Activated T-helper 17 cell treated with anti-CD3 and anti-CD28 coated beads, Interleukin-2, amount 50 U/mL, for 72 hours (primary cell): Measurements from ENCODE around the gene DIPK1A. TPM values are rescaled to one million over a fixed set of nuclear protein-coding genes. Genes with fewer than 3 reads are reported as not detected.

Experiments used
- ATAC-seq: fragments of 150-1000 bp; cut with Tn5 transposase; replicated peaks from 2 replicates; pipeline ENCODE4 v1.10.0; 2021; ENCODE audit warnings: mild to moderate bottlenecking, moderate library complexity
- H3K27ac Mint-ChIP-seq: one replicate; pipeline ENCODE4 v1.8.0; 2022; ENCODE audit warnings: mixed read lengths
- H3K27me3 Mint-ChIP-seq: one replicate; pipeline ENCODE4 v1.8.0; 2022; ENCODE audit warnings: mixed read lengths
- H3K36me3 Mint-ChIP-seq: one replicate; pipeline ENCODE4 v1.8.0; 2022; ENCODE audit warnings: low read depth, mild to moderate bottlenecking, mixed read lengths
- H3K4me1 Mint-ChIP-seq: one replicate; pipeline ENCODE4 v1.8.0; 2022; ENCODE audit warnings: mixed read lengths
- H3K4me3 Mint-ChIP-seq: one replicate; pipeline ENCODE4 v1.8.0; 2022; ENCODE audit warnings: mild to moderate bottlenecking, mixed read lengths
- H3K9me3 Mint-ChIP-seq: one replicate; pipeline ENCODE4 v1.8.0; 2022; ENCODE audit warnings: mixed read lengths
- total RNA-seq, 2 donors: library from RNA; stranded (reverse); gene quantifications; one replicate each; pipeline ENCODE4 v1.2.3, GENCODE V29; 2022

DIPK1A gene
- total RNA-seq, 2 donors from 2014 or later, result 6.5 to 8.6 TPM

DNA sequence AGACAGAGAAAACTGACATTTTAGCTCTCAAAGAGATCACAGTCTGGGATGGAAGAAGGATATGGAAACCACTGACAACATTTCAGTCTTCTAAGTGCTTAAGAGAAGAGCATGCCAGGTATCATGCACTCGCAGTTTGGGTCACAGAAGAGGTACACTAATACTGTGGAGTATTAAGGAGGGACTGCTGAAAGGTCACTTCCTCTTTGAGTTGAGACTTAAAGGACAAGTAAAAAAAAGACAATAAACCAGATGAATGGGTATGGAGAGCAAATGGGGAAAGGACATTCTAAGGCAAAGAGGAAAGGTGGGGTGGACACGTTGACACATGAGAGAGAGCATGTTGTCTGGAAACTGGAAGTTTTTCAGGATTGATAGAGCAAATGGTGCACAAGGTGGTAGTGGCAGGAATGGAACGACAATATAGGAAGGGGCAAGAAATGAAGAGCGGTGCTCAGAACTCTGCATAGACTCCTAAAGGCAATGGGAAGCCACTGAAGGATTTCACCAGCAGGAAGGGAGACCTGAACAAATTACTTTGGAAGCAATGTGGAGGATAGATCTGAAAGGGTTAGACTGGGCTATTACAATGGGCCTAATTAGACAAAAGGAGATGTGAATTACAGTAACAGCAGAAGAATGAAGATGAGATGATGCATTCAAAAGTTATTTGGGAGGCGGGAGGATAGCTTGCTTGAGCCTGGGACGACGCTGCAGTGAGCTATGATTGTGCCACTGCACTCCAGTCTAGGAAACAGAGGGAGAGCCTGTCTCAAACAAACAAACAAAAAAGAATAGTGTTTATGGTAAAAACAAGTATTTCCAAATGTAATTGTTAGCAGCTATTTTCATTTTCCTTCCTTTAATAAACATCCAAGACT lies 11.1 kb downstream of the DIPK1A start:
- Mint-ChIP-seq H3K4me1 (peaks cover 23% of the 10 kb centered on the region), H3K27me3 (no peaks in the 10 kb centered on the region), H3K4me3 (no peak overlapping the region), H3K27ac (no peak overlapping the region), H3K9me3 (no peaks in the 10 kb centered on the region), H3K36me3 (no peaks in the 10 kb centered on the region)
- no peak for ATAC-seq

DNA sequence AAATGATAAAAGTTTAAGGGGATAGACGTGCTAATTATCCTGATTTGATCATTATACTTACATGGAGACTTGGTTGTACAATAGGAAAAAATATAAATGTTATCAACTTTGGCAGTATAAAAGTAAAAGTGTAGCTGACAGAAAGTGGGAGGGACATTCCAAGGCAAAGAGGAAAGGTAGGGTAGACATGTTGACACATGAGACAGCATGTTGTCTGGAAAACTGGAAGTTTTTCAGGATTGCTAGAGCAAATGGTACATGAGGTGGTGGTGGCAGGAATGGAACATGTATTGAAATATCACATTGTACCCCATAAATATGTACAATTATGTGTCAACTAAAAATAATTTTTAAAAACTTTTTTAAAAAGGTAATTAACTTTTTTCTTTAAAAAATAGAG lies 13.2 kb downstream of the DIPK1A start:
- H3K4me1 Mint-ChIP-seq, result peaks cover 33% of the 10 kb centered on the region

DNA sequence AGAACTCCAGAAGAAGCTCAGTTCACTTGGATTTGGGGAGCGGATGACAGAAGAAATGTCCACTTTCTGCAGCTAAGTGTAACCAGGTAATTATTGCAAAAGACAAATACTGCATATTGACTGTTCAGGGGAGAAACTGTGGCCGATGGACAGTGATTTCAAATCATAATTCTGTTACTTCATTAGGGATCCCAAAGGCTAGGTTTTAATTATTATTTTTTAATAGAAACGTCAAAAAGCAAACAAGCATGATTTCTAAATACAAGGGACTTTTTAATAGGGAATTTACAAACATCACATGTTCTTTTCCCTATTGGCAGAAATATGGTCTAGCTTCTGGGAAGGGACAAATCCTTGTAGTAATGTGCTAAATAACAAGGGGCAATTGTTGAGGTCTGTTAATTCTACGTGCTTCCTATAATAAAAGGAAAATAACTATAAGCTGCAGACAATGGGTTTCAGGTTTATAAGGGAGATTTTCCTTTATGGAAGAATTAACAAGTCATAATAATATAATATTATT lies 15.5 kb downstream of the DIPK1A start:
- H3K27me3 Mint-ChIP-seq, result no peaks in the 10 kb centered on the region
- ATAC-seq, result no peak
- H3K27ac Mint-ChIP-seq, result no peak overlapping the region
- H3K4me3 Mint-ChIP-seq, result no peak overlapping the region
- no peaks in the 10 kb centered on the region for H3K36me3 Mint-ChIP-seq
- peaks cover 35% of the 10 kb centered on the region for H3K4me1 Mint-ChIP-seq
- H3K9me3 Mint-ChIP-seq, result no peaks in the 10 kb centered on the region

More for the DNA sequence above, 13.2 kb downstream of the DIPK1A start:
- Mint-ChIP-seq H3K27me3 (no peaks in the 10 kb centered on the region), H3K9me3 (no peaks in the 10 kb centered on the region), H3K4me3 (no peak overlapping the region), H3K27ac (no peak overlapping the region), H3K36me3 (no peaks in the 10 kb centered on the region)
- ATAC-seq, result no peak

DNA sequence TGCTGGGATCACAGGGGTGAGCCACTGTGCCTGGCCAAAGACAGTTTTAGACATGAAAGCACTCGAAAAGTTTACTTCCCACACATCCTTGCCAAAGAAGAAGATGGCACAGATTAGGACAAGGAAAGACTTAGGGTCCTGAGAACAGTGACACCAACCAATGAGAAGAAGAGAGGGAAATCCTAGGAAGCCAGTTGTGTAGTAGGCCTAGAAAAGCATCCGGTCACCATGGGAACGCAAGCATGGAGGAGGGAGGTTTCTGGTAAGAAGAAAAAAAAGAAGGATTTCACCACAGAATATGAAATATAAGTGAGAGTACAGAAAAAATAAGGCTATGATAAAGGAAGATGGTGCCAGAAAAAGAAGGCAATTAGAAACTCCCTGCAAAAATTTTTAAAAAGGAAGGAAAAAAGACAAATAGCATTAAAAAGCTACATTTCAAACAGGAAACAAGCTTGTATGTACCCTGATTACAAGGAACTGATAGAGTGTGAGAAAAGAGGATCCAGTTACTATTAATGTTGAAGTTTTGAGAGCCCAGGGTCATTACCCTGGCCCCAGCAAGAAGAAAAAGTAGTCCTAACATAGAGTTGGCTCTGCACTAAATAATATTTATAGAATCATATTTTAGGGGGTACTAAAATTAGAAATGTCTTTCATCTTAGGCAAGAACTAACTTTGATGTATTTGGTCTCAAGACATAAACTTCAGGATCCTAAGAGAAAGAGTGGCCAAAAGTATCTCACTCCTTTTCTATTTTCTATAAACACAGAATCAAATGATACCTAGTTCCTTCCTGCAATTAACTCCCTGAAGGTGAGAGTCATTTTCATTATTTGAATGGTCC lies 16.1 kb downstream of the DIPK1A start:
- Mint-ChIP-seq H3K27me3 (no peaks in the 10 kb centered on the region), H3K9me3 (no peaks in the 10 kb centered on the region), H3K4me1 (peaks cover 42% of the 10 kb centered on the region), H3K4me3 (no peak overlapping the region), H3K27ac (no peak overlapping the region), H3K36me3 (no peaks in the 10 kb centered on the region)
- ATAC-seq, result no peak

DNA sequence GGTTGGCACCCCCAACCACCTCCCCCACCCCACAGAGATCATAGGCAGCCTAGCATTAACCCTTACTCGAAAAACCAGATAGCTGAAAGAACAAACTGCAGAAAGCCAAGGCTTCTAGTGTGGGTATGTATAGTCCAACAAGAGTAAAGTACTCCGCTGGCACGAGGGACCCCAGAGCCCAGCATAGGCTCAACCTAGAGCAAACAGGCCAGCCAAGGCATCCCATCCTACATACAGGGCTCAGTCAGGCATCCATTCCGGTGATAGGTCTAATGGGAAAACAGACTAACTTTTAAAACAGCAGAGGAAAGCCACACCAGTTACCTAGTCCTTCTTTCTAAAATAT lies 17.8 kb downstream of the DIPK1A start:
- ATAC-seq, result no peak
- no peaks in the 10 kb centered on the region for H3K36me3 Mint-ChIP-seq
- H3K27me3 Mint-ChIP-seq, result no peaks in the 10 kb centered on the region
- H3K27ac Mint-ChIP-seq, result no peak overlapping the region
- H3K4me3 Mint-ChIP-seq, result no peak overlapping the region
- peaks cover 43% of the 10 kb centered on the region for H3K4me1 Mint-ChIP-seq
- H3K9me3 Mint-ChIP-seq, result no peaks in the 10 kb centered on the region

DNA sequence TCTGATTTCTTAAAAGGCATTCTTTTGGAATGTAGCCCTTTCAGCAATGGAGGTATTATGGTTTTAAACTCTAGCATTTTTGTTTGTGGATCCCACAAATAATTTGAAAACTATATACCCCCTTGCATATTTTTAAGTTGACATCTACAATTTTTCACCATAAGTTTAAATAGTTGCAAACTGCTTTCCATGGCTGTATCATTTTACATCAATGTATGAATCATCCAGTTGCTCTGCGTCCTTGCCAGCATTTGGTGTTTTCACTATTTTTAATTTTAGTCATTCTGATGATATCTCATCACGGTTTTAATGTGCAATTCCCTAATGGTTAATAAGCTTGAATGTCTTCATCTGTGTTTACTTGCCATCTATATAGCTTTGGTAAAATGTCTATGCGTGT lies 20.7 kb downstream of the DIPK1A start:
- ATAC-seq, result peak; percentile 47
- no peaks in the 10 kb centered on the region for H3K9me3 Mint-ChIP-seq
- H3K27ac Mint-ChIP-seq, result no peak overlapping the region
- H3K36me3 Mint-ChIP-seq, result no peaks in the 10 kb centered on the region
- H3K4me1 Mint-ChIP-seq, result peaks cover 36% of the 10 kb centered on the region
- peak overlapping the region; percentile 13 for H3K4me3 Mint-ChIP-seq
- no peaks in the 10 kb centered on the region for H3K27me3 Mint-ChIP-seq

DNA sequence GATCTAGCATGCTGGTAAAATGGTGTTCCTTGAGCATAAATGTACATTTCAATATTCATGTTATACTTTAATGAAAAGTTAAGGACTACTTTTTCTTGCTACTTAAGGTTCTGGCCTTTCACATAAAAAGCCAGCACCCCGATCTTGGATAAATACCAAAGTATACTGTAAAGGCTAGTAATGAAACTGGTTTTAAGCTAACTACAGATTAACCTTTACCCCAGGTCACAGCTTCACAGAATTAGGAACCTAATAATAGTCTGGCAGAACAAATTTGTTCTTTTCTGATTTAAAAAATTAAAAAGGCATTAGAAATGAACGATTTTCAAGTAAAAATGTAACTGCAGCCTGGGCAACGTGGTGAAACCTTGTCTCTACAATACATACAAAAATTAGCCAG lies 23.5 kb downstream of the DIPK1A start:
- H3K4me1 Mint-ChIP-seq, result peaks cover 19% of the 10 kb centered on the region
- H3K9me3 Mint-ChIP-seq, result no peaks in the 10 kb centered on the region
- no peaks in the 10 kb centered on the region for H3K27me3 Mint-ChIP-seq
- ATAC-seq, result no peak
- H3K4me3 Mint-ChIP-seq, result no peak overlapping the region
- no peak overlapping the region for H3K27ac Mint-ChIP-seq
- H3K36me3 Mint-ChIP-seq, result no peaks in the 10 kb centered on the region

DNA sequence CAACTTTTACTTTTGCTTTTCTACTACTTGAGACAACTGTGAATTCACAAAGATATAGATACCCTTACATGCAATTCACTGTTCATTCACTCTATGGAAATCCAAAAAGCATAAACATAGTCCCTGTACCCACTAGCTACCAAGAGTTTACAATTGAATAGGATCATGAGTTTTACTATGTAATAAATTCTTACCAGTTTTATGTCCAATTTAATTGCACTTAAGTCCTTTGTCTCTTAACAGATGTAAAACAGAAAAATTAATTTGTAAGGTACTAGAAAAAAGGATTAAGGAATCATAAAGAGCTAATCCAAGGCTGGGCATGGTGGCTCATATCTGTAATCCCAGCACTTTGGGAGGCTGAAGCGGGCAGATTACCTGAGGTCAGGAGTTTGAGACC lies 24.4 kb downstream of the DIPK1A start:
- no peak for ATAC-seq
- no peak overlapping the region for H3K4me3 Mint-ChIP-seq
- H3K27ac Mint-ChIP-seq, result no peak overlapping the region
- H3K27me3 Mint-ChIP-seq, result no peaks in the 10 kb centered on the region
- H3K9me3 Mint-ChIP-seq, result no peaks in the 10 kb centered on the region
- no peaks in the 10 kb centered on the region for H3K36me3 Mint-ChIP-seq
- H3K4me1 Mint-ChIP-seq, result peaks cover 19% of the 10 kb centered on the region

DNA sequence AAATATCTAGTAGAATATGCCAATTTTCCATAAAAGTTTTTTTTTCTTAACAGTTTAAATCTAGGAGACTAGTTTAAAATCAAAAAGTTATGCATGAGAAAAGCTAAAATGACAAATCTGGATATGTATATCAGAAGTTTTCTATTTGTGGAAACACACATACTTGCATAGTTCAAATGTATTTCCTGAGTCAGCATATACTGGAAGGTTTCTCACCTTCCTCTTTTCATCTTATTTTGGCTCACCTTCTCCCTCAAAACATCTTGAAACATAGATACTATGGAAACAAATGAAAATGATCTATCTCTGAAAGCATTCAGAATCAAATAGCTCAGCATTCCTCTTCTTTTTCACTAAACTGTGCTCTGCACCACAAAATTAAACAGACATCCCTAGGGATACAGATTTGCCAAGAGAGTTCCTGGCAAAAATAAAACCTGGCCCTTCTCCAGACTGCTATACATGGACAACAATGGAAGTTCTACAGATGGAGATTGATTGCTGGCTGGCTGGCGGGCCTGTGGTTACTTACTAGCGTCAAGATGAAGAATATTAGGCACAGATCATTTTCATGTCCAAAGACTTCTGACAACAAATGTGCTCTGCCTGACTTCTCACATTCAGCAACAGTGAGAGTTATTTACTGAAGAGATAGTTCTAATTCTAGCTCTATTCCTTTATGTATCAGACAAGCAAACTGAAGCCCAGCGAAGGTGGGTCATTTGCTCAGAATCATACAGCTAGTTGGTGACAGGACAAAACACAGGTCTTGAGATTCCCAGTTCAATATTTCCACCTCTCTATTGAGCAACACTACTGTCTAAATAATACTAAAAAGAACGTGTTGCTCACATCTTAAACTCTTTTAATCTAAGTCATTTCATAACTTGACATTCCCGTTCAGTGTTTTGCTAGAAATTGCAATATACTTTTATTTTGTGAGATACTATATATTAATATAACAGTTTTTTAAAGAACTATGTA lies 26.6 kb downstream of the DIPK1A start:
- H3K9me3 Mint-ChIP-seq, result no peaks in the 10 kb centered on the region
- peaks cover 19% of the 10 kb centered on the region for H3K4me1 Mint-ChIP-seq
- H3K4me3 Mint-ChIP-seq, result no peak overlapping the region
- no peaks in the 10 kb centered on the region for H3K27me3 Mint-ChIP-seq
- ATAC-seq, result no peak
- no peak overlapping the region for H3K27ac Mint-ChIP-seq
- no peaks in the 10 kb centered on the region for H3K36me3 Mint-ChIP-seq

DNA sequence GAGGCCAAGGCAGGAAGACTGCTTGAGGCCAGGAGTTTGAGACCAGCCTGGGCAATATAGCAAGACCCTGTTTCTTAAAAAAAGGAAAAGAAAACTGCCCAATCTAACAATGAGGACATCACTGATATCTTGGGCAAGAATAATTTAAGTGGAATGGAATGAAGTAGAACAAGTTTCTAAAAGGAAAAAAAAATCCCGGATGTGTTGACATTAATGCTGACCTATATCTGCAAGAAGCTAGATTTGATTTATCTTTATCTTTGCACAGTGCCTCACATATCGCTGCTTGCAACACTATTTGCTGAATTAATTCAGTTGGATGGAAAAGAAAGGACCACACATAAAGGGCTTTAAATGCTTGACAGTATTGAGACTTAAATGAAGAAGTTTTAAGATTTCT lies 27.8 kb downstream of the DIPK1A start:
- ATAC-seq, result no peak
- peaks cover 6% of the 10 kb centered on the region for H3K36me3 Mint-ChIP-seq
- no peaks in the 10 kb centered on the region for H3K9me3 Mint-ChIP-seq
- H3K27ac Mint-ChIP-seq, result no peak overlapping the region
- no peaks in the 10 kb centered on the region for H3K27me3 Mint-ChIP-seq
- H3K4me3 Mint-ChIP-seq, result no peak overlapping the region
- H3K4me1 Mint-ChIP-seq, result peaks cover 27% of the 10 kb centered on the region

DNA sequence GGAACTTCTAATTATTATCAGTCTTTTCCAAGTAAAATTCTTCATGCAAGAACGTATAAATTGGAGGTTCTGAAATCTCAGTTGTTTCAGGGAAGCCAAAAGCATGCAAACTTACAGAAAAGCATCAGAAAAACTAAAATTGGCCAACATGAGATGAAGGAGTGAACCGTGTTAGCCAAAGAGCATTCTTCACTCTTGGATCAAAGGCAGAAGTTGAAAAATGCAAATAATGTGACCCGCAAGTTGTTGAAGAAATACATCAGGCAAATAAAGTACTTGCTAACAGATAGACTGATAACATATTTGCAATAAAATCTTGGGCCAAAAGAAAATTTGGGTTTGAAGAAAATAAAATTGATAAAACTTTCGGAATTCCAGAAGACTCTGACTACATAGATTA lies 29.6 kb downstream of the DIPK1A start:
- H3K27ac Mint-ChIP-seq, result no peak overlapping the region
- H3K4me3 Mint-ChIP-seq, result no peak overlapping the region
- H3K36me3 Mint-ChIP-seq, result peaks cover 6% of the 10 kb centered on the region
- peaks cover 32% of the 10 kb centered on the region for H3K4me1 Mint-ChIP-seq
- no peak for ATAC-seq
- no peaks in the 10 kb centered on the region for H3K27me3 Mint-ChIP-seq
- H3K9me3 Mint-ChIP-seq, result no peaks in the 10 kb centered on the region

DNA sequence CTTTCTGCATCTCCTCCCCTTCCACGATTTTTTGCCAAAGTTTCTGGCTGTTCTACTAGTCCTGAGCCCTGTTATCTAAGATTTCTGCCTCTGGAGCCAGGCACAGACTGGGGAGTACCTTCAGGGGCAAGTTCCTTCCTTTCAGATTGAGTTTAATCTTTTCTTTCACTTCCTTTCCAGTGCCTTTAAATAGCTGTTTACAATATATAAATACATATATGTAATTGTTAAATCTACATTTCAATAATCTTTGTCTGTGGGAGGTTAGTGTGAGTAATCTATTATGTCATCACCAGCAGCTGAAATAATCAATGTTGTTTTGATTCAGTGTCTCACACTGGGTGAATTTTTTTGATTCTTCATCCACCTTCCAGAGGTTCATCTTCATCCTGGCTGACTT lies 31.8 kb downstream of the DIPK1A start:
- Mint-ChIP-seq H3K27ac (peak overlapping the region; percentile 39), H3K9me3 (no peaks in the 10 kb centered on the region), H3K4me3 (no peak overlapping the region), H3K36me3 (peaks cover 6% of the 10 kb centered on the region), H3K27me3 (no peaks in the 10 kb centered on the region), H3K4me1 (peaks cover 29% of the 10 kb centered on the region)
- peak; percentile 69 for ATAC-seq

DNA sequence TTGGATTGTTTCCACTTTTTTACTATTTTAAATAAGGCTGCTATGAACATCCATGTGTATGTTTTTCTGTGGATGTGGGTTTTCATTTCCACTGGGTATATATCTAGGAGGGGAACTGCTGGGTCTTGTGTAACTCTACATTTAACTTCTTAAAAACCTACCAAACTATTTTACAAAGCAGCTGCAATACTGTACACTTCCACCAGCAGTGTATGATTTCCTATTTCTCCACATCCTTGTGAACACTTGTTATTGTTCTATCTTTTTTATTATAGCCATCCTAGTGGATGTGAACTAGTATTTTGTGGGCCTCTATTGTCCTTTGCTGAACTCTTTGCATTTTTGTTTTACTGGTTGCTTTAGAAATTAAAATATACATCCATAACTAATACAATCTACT lies 33.4 kb downstream of the DIPK1A start:
- H3K9me3 Mint-ChIP-seq, result no peaks in the 10 kb centered on the region
- peaks cover 6% of the 10 kb centered on the region for H3K36me3 Mint-ChIP-seq
- H3K4me3 Mint-ChIP-seq, result no peak overlapping the region
- H3K4me1 Mint-ChIP-seq, result peaks cover 23% of the 10 kb centered on the region
- no peaks in the 10 kb centered on the region for H3K27me3 Mint-ChIP-seq
- ATAC-seq, result no peak
- no peak overlapping the region for H3K27ac Mint-ChIP-seq

DNA sequence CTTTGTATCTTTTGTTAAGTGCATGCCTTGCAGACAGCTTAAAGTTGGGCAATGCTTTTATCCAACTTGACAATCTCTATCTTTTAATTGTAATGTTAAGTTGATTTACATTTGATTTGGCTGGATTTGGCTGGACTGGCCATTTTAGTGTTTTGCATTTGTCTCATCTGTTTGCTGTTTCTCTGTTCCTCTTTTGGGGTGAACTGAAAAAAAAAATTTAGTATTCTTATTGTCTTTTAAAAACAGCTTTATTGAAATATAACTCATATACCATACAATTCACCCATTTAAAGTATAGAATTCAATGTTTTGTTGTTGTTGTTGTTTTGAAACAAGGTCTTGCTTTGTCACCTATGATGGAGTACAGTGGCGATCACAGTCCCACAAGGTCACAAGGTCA lies 34.4 kb downstream of the DIPK1A start:
- Mint-ChIP-seq H3K4me1 (peaks cover 23% of the 10 kb centered on the region), H3K9me3 (no peaks in the 10 kb centered on the region), H3K27me3 (no peaks in the 10 kb centered on the region), H3K4me3 (no peak overlapping the region), H3K27ac (no peak overlapping the region), H3K36me3 (peaks cover 6% of the 10 kb centered on the region)
- no peak for ATAC-seq
